Endothelial cell (in vitro differentiated cells): ENCODE results near the gene STX8. TPM values are rescaled to one million over a fixed set of nuclear protein-coding genes. Genes with fewer than 3 reads are reported as not detected.
A peak's percentile ranks its signal among the peaks of the same experiment; 100 is the strongest.

Experiments used
- DNase-seq: peaks from one replicate; pipeline ENCODE4 v3.0.0; 2021; ENCODE audit warnings: low spot score
- H3K27ac Mint-ChIP-seq: one replicate; pipeline ENCODE4 v1.8.0; 2021; ENCODE audit warnings: mixed read lengths, inconsistent platforms; ENCODE audit not compliant: unreplicated experiment
- H3K27me3 Mint-ChIP-seq: one replicate; pipeline ENCODE4 v1.8.0; 2021; ENCODE audit warnings: mild to moderate bottlenecking, moderate library complexity, mixed read lengths, inconsistent platforms; ENCODE audit not compliant: unreplicated experiment
- H3K36me3 Mint-ChIP-seq: one replicate; pipeline ENCODE4 v1.8.0; 2021; ENCODE audit warnings: mild to moderate bottlenecking, low read depth, mixed read lengths, inconsistent platforms; ENCODE audit not compliant: unreplicated experiment
- H3K4me1 Mint-ChIP-seq: one replicate; pipeline ENCODE4 v1.8.0; 2021; ENCODE audit warnings: mild to moderate bottlenecking, mixed read lengths, inconsistent platforms; ENCODE audit not compliant: unreplicated experiment
- H3K4me3 Mint-ChIP-seq: one replicate; pipeline ENCODE4 v1.8.0; 2021; ENCODE audit warnings: mild to moderate bottlenecking, mixed read lengths, inconsistent platforms; ENCODE audit not compliant: unreplicated experiment
- H3K9me3 Mint-ChIP-seq: one replicate; pipeline ENCODE4 v1.8.0; 2021; ENCODE audit warnings: mixed read lengths, inconsistent platforms; ENCODE audit not compliant: unreplicated experiment
- CTCF ChIP-seq: fragments of 200-600 bp; sonication (generic); IDR thresholded peaks from one replicate; pipeline ENCODE4 v1.5.0; 2021; ENCODE audit warnings: antibody characterized with exemption; ENCODE audit not compliant: unreplicated experiment
- total RNA-seq: library from RNA; stranded (reverse); fragmentation: NEBNext Ultra II Directional; extraction: Animal tissue kit (Norgen Biotek cat#: 25700); gene quantifications from one replicate; pipeline ENCODE4 v1.2.1, GENCODE V29; 2021; ENCODE audit not compliant: unreplicated experiment

Gene STX8
- total RNA-seq, 1 donor from 2014 or later: 49.2 TPM

GRCh38 chr17:9239793-9240658 is 335.6 kb downstream of the STX8 start:
- H3K4me1 Mint-ChIP-seq: peaks cover 10% of the 10 kb centered on the region
- peak overlapping the region; percentile 62 for H3K4me3 Mint-ChIP-seq
- peaks cover 13% of the 10 kb centered on the region for H3K27me3 Mint-ChIP-seq
- H3K36me3 Mint-ChIP-seq: no peaks in the 10 kb centered on the region
- peak; percentile 46 for DNase-seq
- no peaks in the 10 kb centered on the region for H3K9me3 Mint-ChIP-seq
- no peak for TF ChIP-seq CTCF
- no peak overlapping the region for H3K27ac Mint-ChIP-seq

- TF ChIP-seq CTCF: no peak
- peak; percentile 22 for DNase-seq
- Mint-ChIP-seq H3K36me3 (no peaks in the 10 kb centered on the region), H3K27ac (no peak overlapping the region), H3K9me3 (no peaks in the 10 kb centered on the region), H3K4me1 (peaks cover 10% of the 10 kb centered on the region), H3K4me3 (peak overlapping the region; percentile 62), H3K27me3 (peaks cover 13% of the 10 kb centered on the region)
Measured at GRCh38 chr17:9239246-9239792, 336.3 kb downstream of the STX8 start.

GRCh38 chr17:9238340-9239245 is 337.0 kb downstream of the STX8 start:
- no peaks in the 10 kb centered on the region for H3K36me3 Mint-ChIP-seq
- DNase-seq: no peak
- peaks cover 16% of the 10 kb centered on the region for H3K27me3 Mint-ChIP-seq
- H3K4me3 Mint-ChIP-seq: peak overlapping the region; percentile 83
- H3K4me1 Mint-ChIP-seq: peaks cover 10% of the 10 kb centered on the region
- peak overlapping the region; percentile 71 for H3K27ac Mint-ChIP-seq
- H3K9me3 Mint-ChIP-seq: no peaks in the 10 kb centered on the region
- no peak for TF ChIP-seq CTCF

GRCh38 chr17:9237661-9238301 is 337.8 kb downstream of the STX8 start:
- Mint-ChIP-seq H3K27ac (peak overlapping the region; percentile 42), H3K27me3 (peaks cover 16% of the 10 kb centered on the region), H3K4me1 (peaks cover 10% of the 10 kb centered on the region), H3K36me3 (no peaks in the 10 kb centered on the region), H3K9me3 (no peaks in the 10 kb centered on the region), H3K4me3 (no peak overlapping the region)
- DNase-seq: peak; percentile 31
- no peak for TF ChIP-seq CTCF
